Smooth muscle cell (in vitro differentiated cells): ENCODE data around the gene INTS11. TPM values are rescaled to one million over a fixed set of nuclear protein-coding genes. Genes with fewer than 3 reads are reported as not detected.

ENCODE experiments used
- DNase-seq: peaks from one replicate; lab custom pipeline; 2025; ENCODE audit not compliant: unreplicated experiment; lab: John Stamatoyannopoulos, UW
- H2AFZ ChIP-seq: fragments of 200-600 bp; sonication (generic); 2 replicates; pipeline ENCODE4 v1.6.0; 2016; ENCODE audit warnings: antibody characterized with exemption, low read depth, mild to moderate bottlenecking
- H3F3A ChIP-seq: fragments of 200-600 bp; sonication (generic); 2 replicates; pipeline ENCODE4 v1.6.0; 2017; ENCODE audit warnings: antibody characterized with exemption, low read depth
- H3K27ac ChIP-seq: fragments of 200-600 bp; sonication (generic); 2 replicates; pipeline ENCODE4 v1.5.1; 2016; ENCODE audit warnings: low read depth, mild to moderate bottlenecking
- H3K27me3 ChIP-seq: fragments of 200-600 bp; sonication (generic); 2 replicates; pipeline ENCODE4 v1.6.1; 2016; ENCODE audit warnings: low read depth, mild to moderate bottlenecking
- H3K36me3 ChIP-seq: fragments of 200-600 bp; sonication (generic); 2 replicates; pipeline ENCODE4 v1.5.1; 2016; ENCODE audit warnings: low read depth
- H3K4me1 ChIP-seq: fragments of 200-600 bp; sonication (generic); 2 replicates; pipeline ENCODE4 v1.5.1; 2016; ENCODE audit warnings: low read depth
- H3K4me2 ChIP-seq: fragments of 200-600 bp; sonication (generic); 2 replicates; pipeline ENCODE4 v1.6.0; 2016; ENCODE audit warnings: mild to moderate bottlenecking
- H3K4me3 ChIP-seq: fragments of 200-600 bp; sonication (generic); 2 replicates; pipeline ENCODE4 v1.5.1; 2016; ENCODE audit warnings: mild to moderate bottlenecking
- H3K79me2 ChIP-seq: fragments of 200-600 bp; sonication (generic); 2 replicates; pipeline ENCODE4 v1.6.0; 2016; ENCODE audit warnings: low read depth, mild to moderate bottlenecking
- H3K9ac ChIP-seq: fragments of 200-600 bp; sonication (generic); 2 replicates; pipeline ENCODE4 v1.6.0; 2016; ENCODE audit warnings: low read depth
- H3K9me3 ChIP-seq: fragments of 200-600 bp; sonication (generic); replicated peaks from 2 replicates; pipeline ENCODE4 v1.5.1; 2016; ENCODE audit warnings: low read depth
- H4K20me1 ChIP-seq: fragments of 200-600 bp; sonication (generic); 2 replicates; pipeline ENCODE4 v1.6.0; 2016; ENCODE audit warnings: low read depth
- CTCF ChIP-seq: fragments of 200-600 bp; sonication (generic); IDR thresholded peaks from 2 replicates; pipeline ENCODE4 v1.5.1; 2017; ENCODE audit warnings: borderline replicate concordance, mild to moderate bottlenecking, antibody characterized with exemption; ENCODE audit not compliant: insufficient read depth, poor library complexity, severe bottlenecking
- WGBS: methylation state at CpG from one replicate; pipeline ENCODE4 v1.1.7; 2016; ENCODE audit warnings: low lambda C conversion rate; 5-methylcytosine and 5-hydroxymethylcytosine counted together
- polyA plus RNA-seq: library from polyadenylated mRNA; unstranded; fragments of >200 nt; fragmentation: Nextera tagmentation; extraction: Ambion mirVana; gene quantifications from 2 replicates; pipeline ENCODE4 v1.2.1, GENCODE V29; 2016
- total RNA-seq: library from RNA; depleted of rRNA; stranded (reverse); fragments of >200 nt; gene quantifications from 2 replicates; pipeline ENCODE4 v1.2.3, GENCODE V29; 2014

Gene INTS11
- total and polyA plus RNA-seq, 2 experiments from 2014 or later: 48.5 to 63.1 TPM

- Histone ChIP-seq H2AFZ (no peak overlapping the region), H3K4me2 (peak overlapping the region; percentile 90), H3K36me3 (no peaks in the 10 kb centered on the region), H3K9me3 (no peaks in the 10 kb centered on the region), H3K79me2 (peaks cover 60% of the 10 kb centered on the region), H3K27ac (peak overlapping the region; percentile 51), H3K4me1 (peaks cover 7% of the 10 kb centered on the region), H4K20me1 (peaks cover 52% of the 10 kb centered on the region), H3K27me3 (no peaks in the 10 kb centered on the region), H3K9ac (peak overlapping the region; percentile 95), H3F3A (no peaks in the 10 kb centered on the region), H3K4me3 (peak overlapping the region; percentile 93)
- no peak for TF ChIP-seq CTCF
- WGBS: 86% methylated on average over 16 of the region's 16 CpGs
- no peak for DNase-seq
These were observed 1.0 kb upstream of the INTS11 start for GRCh38 chr1:1325288-1326074.

- H3F3A ChIP-seq: no peaks in the 10 kb centered on the region
- peaks cover 60% of the 10 kb centered on the region for H4K20me1 ChIP-seq
- no CpG with 5 or more reads among the region's 41 CpGs for WGBS
- no peak for TF ChIP-seq CTCF
- peaks cover 64% of the 10 kb centered on the region for H3K79me2 ChIP-seq
- peaks cover 7% of the 10 kb centered on the region for H3K4me1 ChIP-seq
- H3K4me3 ChIP-seq: peak overlapping the region; percentile 93
- no peak for DNase-seq
- no peaks in the 10 kb centered on the region for H3K27me3 ChIP-seq
- no peaks in the 10 kb centered on the region for H3K9me3 ChIP-seq
- H3K4me2 ChIP-seq: peak overlapping the region; percentile 90
- H3K9ac ChIP-seq: peak overlapping the region; percentile 95
- H3K27ac ChIP-seq: peak overlapping the region; percentile 80
- H3K36me3 ChIP-seq: no peaks in the 10 kb centered on the region
- H2AFZ ChIP-seq: no peak overlapping the region
These were observed 356 bp downstream of the INTS11 start for GRCh38 chr1:1324084-1324523.

GRCh38 chr1:1322952-1323351, 1.5 kb downstream of the INTS11 start:
- H3K27me3 ChIP-seq: no peaks in the 10 kb centered on the region
- H3K9ac ChIP-seq: no peak overlapping the region
- peak overlapping the region; percentile 7 for H3K4me2 ChIP-seq
- no peak overlapping the region for H3K4me3 ChIP-seq
- 96% methylated on average over 10 of the region's 10 CpGs for WGBS
- DNase-seq: no peak
- H3K27ac ChIP-seq: no peak overlapping the region
- H3F3A ChIP-seq: no peaks in the 10 kb centered on the region
- H2AFZ ChIP-seq: no peak overlapping the region
- H3K4me1 ChIP-seq: peaks cover 7% of the 10 kb centered on the region
- H3K79me2 ChIP-seq: peaks cover 75% of the 10 kb centered on the region
- TF ChIP-seq CTCF: no peak
- H3K36me3 ChIP-seq: no peaks in the 10 kb centered on the region
- H4K20me1 ChIP-seq: peaks cover 70% of the 10 kb centered on the region
- H3K9me3 ChIP-seq: no peaks in the 10 kb centered on the region

GRCh38 chr1:1322418-1322817, 2.0 kb downstream of the INTS11 start:
- WGBS: 100% methylated on average over 2 of the region's 14 CpGs
- H3K36me3 ChIP-seq: no peaks in the 10 kb centered on the region
- peaks cover 7% of the 10 kb centered on the region for H3K4me1 ChIP-seq
- H4K20me1 ChIP-seq: peaks cover 76% of the 10 kb centered on the region
- H3K4me2 ChIP-seq: no peak overlapping the region
- DNase-seq: no peak
- no peaks in the 10 kb centered on the region for H3F3A ChIP-seq
- no peaks in the 10 kb centered on the region for H3K27me3 ChIP-seq
- H3K9ac ChIP-seq: no peak overlapping the region
- no peak overlapping the region for H3K27ac ChIP-seq
- no peak overlapping the region for H3K4me3 ChIP-seq
- no peak overlapping the region for H2AFZ ChIP-seq
- no peaks in the 10 kb centered on the region for H3K9me3 ChIP-seq
- peaks cover 79% of the 10 kb centered on the region for H3K79me2 ChIP-seq
- no peak for TF ChIP-seq CTCF
